H1 (cell line): Measurements from ENCODE around the gene GNAI1. TPM values are rescaled to one million over a fixed set of nuclear protein-coding genes. Genes with fewer than 3 reads are reported as not detected.

ENCODE experiments used
- BRCA1 ChIP-seq: IDR thresholded peaks from 2 replicates; pipeline ENCODE4 v1.6.1; 2012; ENCODE audit warnings: low read depth, low read length, improper control_type of control experiment
- polyA plus RNA-seq, 7 experiments: library from polyadenylated mRNA; depleted of rRNA in 3 of 7; stranded (reverse) in 5 of 7; unstranded in 2 of 7; fragments of >200 nt in 5 of 7; fragments of 200-250 nt in 2 of 7; gene quantifications; 1 replicate in 5 of 7; 2 replicates in 1 of 7; 4 replicates in 1 of 7; pipeline versions ENCODE4 v1.2.1 to v1.2.3, GENCODE V29; 2011 to 2013; ENCODE audit warnings: missing spikeins in 2 of 7, mixed read lengths in 2 of 7
- total RNA-seq: library from RNA; stranded (reverse); fragmentation: NEBNext Ultra II Directional; extraction: Animal tissue kit (Norgen Biotek cat#: 25700); gene quantifications from 2 replicates; pipeline ENCODE4 v1.2.1, GENCODE V29; 2021
- TF ChIP-seq, protein P1 (sequence below): IDR thresholded peaks from 2 replicates; pipeline ENCODE4 v1.6.1; 2012; ENCODE audit warnings: inconsistent platforms

GNAI1 gene
- total and polyA plus RNA-seq, 2 of the 8 experiments (the other 6 are each of a cell fraction or from before 2014, with no cell fraction given), result 8.0 to 29.5 TPM

DNA sequence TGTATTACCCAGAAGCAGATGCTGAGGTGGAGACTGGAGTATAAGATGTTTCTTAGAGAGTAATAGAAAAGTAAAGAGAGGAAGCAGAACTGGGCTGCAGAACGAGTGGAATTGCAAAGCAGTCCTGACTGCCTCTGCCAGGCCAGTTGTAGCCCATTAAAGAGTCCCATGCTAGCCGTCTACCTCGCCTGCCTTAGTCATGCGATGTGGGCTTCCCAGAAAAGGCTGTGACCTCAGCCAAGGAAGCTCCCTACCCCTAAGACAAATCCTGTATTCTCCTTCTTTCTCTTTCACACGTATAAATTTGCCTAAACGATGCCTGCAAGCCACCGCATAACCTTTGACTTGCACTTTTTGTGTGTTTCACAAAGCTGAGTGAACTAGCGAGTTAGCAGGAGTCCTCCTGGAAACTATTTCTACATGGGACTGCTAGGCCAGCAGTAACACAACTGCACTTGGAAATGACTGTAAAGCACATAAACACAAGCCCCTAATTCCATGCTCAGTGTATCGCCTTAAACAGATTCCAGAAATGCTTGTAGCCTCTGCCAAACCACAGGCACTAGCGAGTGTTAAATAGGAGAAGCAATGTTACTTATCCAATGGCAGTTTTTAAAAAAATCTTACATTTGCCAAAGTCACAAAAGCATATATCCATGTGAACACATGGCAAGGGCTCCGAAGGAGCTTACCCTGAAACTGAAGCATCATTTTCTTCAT, 47.4 kb upstream of the GNAI1 start (continued):
- TF ChIP-seq, protein P1, sequence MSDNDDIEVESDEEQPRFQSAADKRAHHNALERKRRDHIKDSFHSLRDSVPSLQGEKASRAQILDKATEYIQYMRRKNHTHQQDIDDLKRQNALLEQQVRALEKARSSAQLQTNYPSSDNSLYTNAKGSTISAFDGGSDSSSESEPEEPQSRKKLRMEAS, result no peak
- TF ChIP-seq BRCA1, result no peak
